ENCODE results near the gene KCNIP4. TPM values are rescaled to one million over a fixed set of nuclear protein-coding genes. Genes with fewer than 3 reads are reported as not detected.

Gene KCNIP4
- total RNA-seq, 1 donor from 2014 or later = not detected

GRCh38 chr4:20764366-20764992 is 1184.1 kb downstream of the KCNIP4 start:
- Mint-ChIP-seq H3K36me3 (ENCODE audit: low read depth) (no peaks in the 10 kb centered on the region), H3K4me1 (ENCODE audit: low read depth) (no peaks in the 10 kb centered on the region), H3K4me3 (ENCODE audit: unreplicated experiment) (no peak overlapping the region), H3K27ac (ENCODE audit: unreplicated experiment) (no peak overlapping the region), H3K9me3 (ENCODE audit: low read depth) (no peaks in the 10 kb centered on the region), H3K27me3 (ENCODE audit: low read depth) (no peaks in the 10 kb centered on the region)
- TF ChIP-seq CTCF (IDR thresholded peaks at IDR 0.05) = no peak
- no peak for DNase-seq (ENCODE audit: low spot score)

DNA sequence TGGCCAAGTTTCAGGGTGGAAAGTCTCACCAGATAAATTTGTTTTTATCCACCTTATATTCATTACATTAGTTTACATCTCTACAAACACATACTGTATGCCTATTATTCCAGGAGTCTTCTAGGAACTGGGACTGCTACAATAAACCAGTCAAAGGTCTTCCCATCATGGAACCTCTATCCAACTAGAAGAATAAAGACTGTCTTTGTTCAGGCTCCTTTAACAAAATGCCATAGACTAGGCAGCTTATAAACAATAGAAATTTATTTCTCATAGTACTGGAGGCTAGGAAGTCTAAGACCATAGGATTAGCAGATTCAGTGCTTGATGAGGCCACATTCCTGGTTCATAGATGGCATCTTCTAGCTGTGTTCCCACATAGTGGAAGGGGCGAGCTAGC is 1186.7 kb downstream of the KCNIP4 start:
- H3K27me3 Mint-ChIP-seq (ENCODE audit: low read depth) = no peaks in the 10 kb centered on the region
- H3K9me3 Mint-ChIP-seq (ENCODE audit: low read depth) = no peaks in the 10 kb centered on the region
- DNase-seq (ENCODE audit: low spot score) = no peak
- no peak overlapping the region for H3K4me3 Mint-ChIP-seq (ENCODE audit: unreplicated experiment)
- no peak for TF ChIP-seq CTCF (IDR thresholded peaks at IDR 0.05)
- no peaks in the 10 kb centered on the region for H3K36me3 Mint-ChIP-seq (ENCODE audit: low read depth)
- no peak overlapping the region for H3K27ac Mint-ChIP-seq (ENCODE audit: unreplicated experiment)
- no peaks in the 10 kb centered on the region for H3K4me1 Mint-ChIP-seq (ENCODE audit: low read depth)

DNA sequence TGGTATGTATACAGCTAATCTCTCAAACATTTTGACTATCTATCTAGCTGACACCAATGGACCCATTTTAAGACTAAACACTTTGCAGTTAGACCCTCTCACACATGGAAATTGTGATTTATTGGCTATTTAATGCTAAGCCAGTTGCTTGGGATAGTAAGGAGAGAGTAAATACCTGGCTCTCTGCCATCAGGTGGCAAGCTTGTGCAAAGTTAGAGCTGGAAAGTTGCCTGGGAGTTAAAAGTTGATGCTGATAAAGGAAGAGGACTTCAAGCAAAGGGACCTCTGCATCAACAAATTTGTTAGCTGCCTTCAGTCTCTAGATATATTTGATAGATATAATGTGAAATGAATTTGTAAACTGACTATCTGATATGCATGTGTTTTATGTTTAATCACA is 1187.2 kb downstream of the KCNIP4 start:
- Mint-ChIP-seq H3K9me3 (ENCODE audit: low read depth) (no peaks in the 10 kb centered on the region), H3K4me1 (ENCODE audit: low read depth) (no peaks in the 10 kb centered on the region), H3K36me3 (ENCODE audit: low read depth) (no peaks in the 10 kb centered on the region), H3K27me3 (ENCODE audit: low read depth) (no peaks in the 10 kb centered on the region), H3K27ac (ENCODE audit: unreplicated experiment) (no peak overlapping the region), H3K4me3 (ENCODE audit: unreplicated experiment) (no peak overlapping the region)
- no peak for DNase-seq (ENCODE audit: low spot score)
- TF ChIP-seq CTCF (IDR thresholded peaks at IDR 0.05) = no peak

DNA sequence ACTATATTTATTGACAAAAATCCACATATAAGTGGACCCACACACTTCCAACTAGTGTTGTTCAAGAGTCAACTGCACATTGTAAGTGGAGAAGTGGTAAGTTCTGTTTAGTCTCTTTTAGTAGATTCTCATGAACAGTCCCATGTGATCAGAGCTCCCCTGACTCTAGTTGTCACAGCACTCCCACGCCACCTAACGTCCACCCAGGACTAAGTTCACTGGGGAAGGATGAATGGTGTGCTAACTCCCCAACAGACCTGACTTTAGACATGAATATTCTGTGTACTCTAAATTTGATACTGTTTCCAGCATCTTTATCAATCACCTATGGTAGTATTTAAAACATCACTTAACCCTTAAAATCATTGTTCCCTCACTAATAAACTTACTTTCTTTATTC is 1188.5 kb downstream of the KCNIP4 start:
- no peaks in the 10 kb centered on the region for H3K9me3 Mint-ChIP-seq (ENCODE audit: low read depth)

DNA sequence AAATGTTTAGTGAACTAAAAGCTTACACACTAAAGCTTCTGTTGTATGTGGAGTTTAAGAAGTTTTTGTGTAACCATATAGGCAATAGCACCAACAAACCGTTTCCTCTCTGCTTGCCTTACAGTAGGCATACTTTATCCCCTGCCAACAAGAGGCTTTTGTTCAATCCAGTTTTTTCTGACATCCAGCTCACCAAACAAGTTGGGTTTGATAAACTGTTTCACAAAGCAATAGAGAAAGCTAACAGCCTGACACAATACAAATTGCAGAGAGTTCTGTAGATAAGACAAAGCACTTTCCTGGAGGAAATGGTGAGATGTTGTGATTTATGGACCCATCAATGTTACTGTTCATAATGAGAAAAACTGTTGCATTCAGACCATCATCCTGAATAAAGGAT is 1194.5 kb downstream of the KCNIP4 start:
- Mint-ChIP-seq H3K4me3 (ENCODE audit: unreplicated experiment) (no peak overlapping the region), H3K27ac (ENCODE audit: unreplicated experiment) (no peak overlapping the region), H3K9me3 (ENCODE audit: low read depth) (no peaks in the 10 kb centered on the region), H3K4me1 (ENCODE audit: low read depth) (no peaks in the 10 kb centered on the region), H3K36me3 (ENCODE audit: low read depth) (peaks cover 5% of the 10 kb centered on the region), H3K27me3 (ENCODE audit: low read depth) (no peaks in the 10 kb centered on the region)
- no peak for DNase-seq (ENCODE audit: low spot score)
- no peak for TF ChIP-seq CTCF (IDR thresholded peaks at IDR 0.05)

More for the DNA sequence above, 1188.5 kb downstream of the KCNIP4 start:
- Mint-ChIP-seq H3K4me1 (ENCODE audit: low read depth) (no peaks in the 10 kb centered on the region), H3K27me3 (ENCODE audit: low read depth) (no peaks in the 10 kb centered on the region), H3K4me3 (ENCODE audit: unreplicated experiment) (no peak overlapping the region), H3K36me3 (ENCODE audit: low read depth) (no peaks in the 10 kb centered on the region), H3K27ac (ENCODE audit: unreplicated experiment) (no peak overlapping the region)
- TF ChIP-seq CTCF (IDR thresholded peaks at IDR 0.05) = no peak
- DNase-seq (ENCODE audit: low spot score) = no peak
